Measurements from ENCODE around the gene STH.

DNA sequence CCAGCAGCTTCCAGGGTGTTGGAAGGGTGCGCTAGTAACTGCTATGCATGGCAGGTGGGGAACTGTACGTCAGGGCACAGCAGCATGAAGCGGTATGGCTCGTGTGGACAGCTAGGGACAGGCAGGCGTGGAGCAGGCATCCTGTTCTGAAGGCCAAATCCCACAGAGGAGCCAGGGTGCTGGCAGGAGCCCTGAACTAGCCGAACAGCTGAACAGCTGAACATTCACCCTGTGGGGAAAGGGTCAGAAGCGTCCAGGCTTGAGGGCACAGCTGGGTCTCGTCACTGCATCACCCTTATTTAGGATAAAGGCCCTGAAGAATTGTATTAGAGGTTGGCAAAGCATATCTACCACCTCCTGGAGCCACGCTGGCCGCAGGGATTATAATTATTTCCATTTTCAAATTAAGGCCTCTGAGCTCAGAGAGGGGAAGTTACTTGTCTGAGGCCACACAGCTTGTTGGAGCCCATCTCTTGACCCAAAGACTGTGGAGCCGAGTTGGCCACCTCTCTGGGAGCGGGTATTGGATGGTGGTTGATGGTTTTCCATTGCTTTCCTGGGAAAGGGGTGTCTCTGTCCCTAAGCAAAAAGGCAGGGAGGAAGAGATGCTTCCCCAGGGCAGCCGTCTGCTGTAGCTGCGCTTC lies 3.3 kb upstream of the STH start:
- TF ChIP-seq E2F3 (CRISPR knock-in tag; IDR thresholded peaks at IDR 0.05) (no peak), EZH2 (IDR thresholded peaks at IDR 0.05; ENCODE audit: borderline replicate concordance, low read depth, low read length) (no peak), PRPF4 (IDR thresholded peaks at IDR 0.05; ENCODE audit: insufficient read depth, low read depth, low read length, poor library complexity, severe bottlenecking) (no peak), MYNN (IDR thresholded peaks at IDR 0.05) (no peak), MYNN (CRISPR knock-in tag; IDR thresholded peaks at IDR 0.05) (no peak), CTCF (IDR thresholded peaks at IDR 0.05 in 2 of 3, conservative IDR thresholded peaks at IDR 0.05 in 1 of 3; ENCODE audit: insufficient read depth in 2 of 3, low read depth in 1 of 3, low read length in 3 of 3) (no peak), SPI1 (IDR thresholded peaks at IDR 0.05; ENCODE audit: borderline replicate concordance, low read depth, low read length) (no peak), RUNX1 (IDR thresholded peaks at IDR 0.05; ENCODE audit: low read depth) (no peak), CBFB (CRISPR knock-in tag; IDR thresholded peaks at IDR 0.05) (no peak)

Data from K562 (cell line).